Raji (cell line): ENCODE data around the gene CCDC3.

ENCODE experiments used
- POLR2A ChIP-seq: IDR thresholded peaks from 2 replicates; pipeline ENCODE4 v1.6.1; 2011; ENCODE audit warnings: low read depth, low read length, control low read depth; ENCODE audit not compliant: insufficient read depth

CCDC3 gene

GRCh38 chr10:12921163-12921562 is 80.3 kb downstream of the CCDC3 start:
- TF ChIP-seq POLR2A: no peak

- no peak for TF ChIP-seq POLR2A
Measured at GRCh38 chr10:12919574-12919973, 81.9 kb downstream of the CCDC3 start.

GRCh38 chr10:12916587-12916986 is 84.9 kb downstream of the CCDC3 start:
- no peak for TF ChIP-seq POLR2A

GRCh38 chr10:12915637-12916168 is 85.8 kb downstream of the CCDC3 start:
- TF ChIP-seq POLR2A: no peak

GRCh38 chr10:12914111-12914510 is 87.4 kb downstream of the CCDC3 start:
- TF ChIP-seq POLR2A: no peak

GRCh38 chr10:12911795-12912194 is 89.7 kb downstream of the CCDC3 start:
- TF ChIP-seq POLR2A: no peak

GRCh38 chr10:12910835-12911234 is 90.7 kb downstream of the CCDC3 start:
- TF ChIP-seq POLR2A: no peak

- TF ChIP-seq POLR2A: no peak
Measured at GRCh38 chr10:12909836-12910185, 91.7 kb downstream of the CCDC3 start.

- no peak for TF ChIP-seq POLR2A
Measured at GRCh38 chr10:12909182-12909835, 92.2 kb downstream of the CCDC3 start.

GRCh38 chr10:12908773-12909172 is 92.7 kb downstream of the CCDC3 start:
- no peak for TF ChIP-seq POLR2A

- no peak for TF ChIP-seq POLR2A
Measured at GRCh38 chr10:12907656-12908055, 93.9 kb downstream of the CCDC3 start.

GRCh38 chr10:12906051-12906541 is 95.4 kb downstream of the CCDC3 start:
- no peak for TF ChIP-seq POLR2A

GRCh38 chr10:12905067-12905466 is 96.4 kb downstream of the CCDC3 start:
- TF ChIP-seq POLR2A: no peak

- no peak for TF ChIP-seq POLR2A
Measured at GRCh38 chr10:12902851-12903358, 98.6 kb downstream of the CCDC3 start.

- no peak for TF ChIP-seq POLR2A
Measured at GRCh38 chr10:12902135-12902572, 99.4 kb downstream of the CCDC3 start.

- TF ChIP-seq POLR2A: no peak
Measured at GRCh38 chr10:12899546-12899945, 102.0 kb downstream of the CCDC3 start.

- no peak for TF ChIP-seq POLR2A
Measured at GRCh38 chr10:12898271-12898670, 103.2 kb downstream of the CCDC3 start.
